ENCODE measurements around the gene IL23R. TPM values are rescaled to one million over a fixed set of nuclear protein-coding genes. Genes with fewer than 3 reads are reported as not detected.

The IL23R gene
- total RNA-seq, 1 experiment from 2014 or later = not detected

GRCh38 chr1:67242016-67242415 lies 75.8 kb downstream of the IL23R start:
- Mint-ChIP-seq H3K4me3 (no peak overlapping the region), H3K27ac (no peak overlapping the region), H3K9me3 (peaks cover 16 to 18% of the 10 kb centered on the region in 2 experiments), H3K4me1 (no peaks in the 10 kb centered on the region), H3K27me3 (ENCODE audit: low read depth) (peaks cover 16% of the 10 kb centered on the region), H3K36me3 (ENCODE audit: insufficient read depth in 1 of 3, low read depth in 3 of 3) (peaks cover 0 to 5% (median 0%) of the 10 kb centered on the region in 3 experiments; a peak in 5 of 7 replicates)
- Histone ChIP-seq H2BK15ac (ENCODE audit: low read depth, low read length) (no peak overlapping the region), H4K8ac (replicated peaks; ENCODE audit: insufficient read length, low read depth, low read length) (no peak overlapping the region), H3K27me3 (ENCODE audit: insufficient read depth, low read length) (no peaks in the 10 kb centered on the region), H2BK120ac (ENCODE audit: low read depth, low read length, poor library complexity, severe bottlenecking) (no peak overlapping the region), H3K27ac (ENCODE audit: insufficient read length, low read depth, low read length) (no peak overlapping the region), H3K9ac (ENCODE audit: extremely low read depth, insufficient read length, low read length) (no peak overlapping the region), H3K79me2 (ENCODE audit: insufficient read depth, low read length) (no peaks in the 10 kb centered on the region), H3K4me2 (ENCODE audit: insufficient read depth, insufficient read length, low read length) (no peak overlapping the region), H3K4ac (ENCODE audit: low read depth, low read length) (no peak overlapping the region), H2AK5ac (ENCODE audit: insufficient read length, low read length) (no peak overlapping the region), H3K79me1 (ENCODE audit: insufficient read depth, low read depth, low read length, poor library complexity, severe bottlenecking) (no peaks in the 10 kb centered on the region), H3T11ph (ENCODE audit: low read length) (no peak overlapping the region), H3K18ac (ENCODE audit: insufficient read length, low read depth, low read length) (no peak overlapping the region), H2BK5ac (ENCODE audit: insufficient read length, low read length) (no peak overlapping the region), H4K5ac (ENCODE audit: insufficient read length, low read depth, low read length) (no peak overlapping the region), H3K9me3 (ENCODE audit: control insufficient read depth, low read depth, low read length) (no peaks in the 10 kb centered on the region), H2BK12ac (ENCODE audit: insufficient read length, low read depth, low read length) (no peak overlapping the region), H4K20me1 (ENCODE audit: control insufficient read depth, insufficient read depth, insufficient read length) (no peaks in the 10 kb centered on the region), H3K23me2 (ENCODE audit: insufficient read length, low read depth, low read length, poor library complexity, severe bottlenecking) (no peaks in the 10 kb centered on the region), H2BK20ac (ENCODE audit: low read depth, low read length, poor library complexity, severe bottlenecking) (no peak overlapping the region), H4K91ac (ENCODE audit: insufficient read length, low read depth, low read length) (no peak overlapping the region), H3K14ac (ENCODE audit: insufficient read depth, low read length) (no peak overlapping the region), H3K56ac (ENCODE audit: insufficient read length, low read depth, low read length) (no peak overlapping the region), H2AFZ (ENCODE audit: low read length) (no peak overlapping the region), H3K4me1 (ENCODE audit: insufficient read depth, low read length) (no peaks in the 10 kb centered on the region), H3K23ac (ENCODE audit: insufficient read length, low read depth, low read length) (no peak overlapping the region)
- TF ChIP-seq CTCF (conservative IDR thresholded peaks at IDR 0.05) = no peak
- no peak for DNase-seq

All from H9 (cell line).